ENCODE data around the gene EIF2A.
A peak's percentile ranks its signal among the peaks of the same experiment; 100 is the strongest.

The EIF2A gene

DNA sequence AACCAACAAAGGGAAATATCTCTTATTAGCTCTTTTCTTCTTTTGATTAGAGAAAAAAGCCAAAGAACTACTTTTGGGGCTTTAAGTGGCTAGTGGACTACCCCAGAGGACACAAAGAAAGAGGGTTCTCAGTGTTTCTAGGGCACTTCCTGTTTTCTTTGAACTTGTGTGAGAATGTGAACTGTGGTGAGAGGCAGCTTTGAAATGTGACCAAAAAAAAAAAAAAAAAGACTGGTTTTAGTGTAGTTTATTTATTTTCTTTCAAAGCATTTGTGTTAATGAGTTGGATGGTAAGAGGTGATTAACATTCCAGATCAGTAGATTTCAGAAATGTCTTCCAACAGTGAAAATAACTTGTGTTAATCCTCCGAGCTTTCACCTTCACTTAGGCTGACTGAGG lies 88.9 kb downstream of the EIF2A start:
- no CpG with 5 or more reads among the region's 1 CpG for WGBS, 2 donors (ENCODE audit: extremely low coverage in 2 of 2, insufficient read length in 2 of 2, insufficient replicate concordance in 1 of 2)
- no peak overlapping the region for H3K14ac ChIP-seq (ENCODE audit: low read length)
- H4K91ac ChIP-seq (ENCODE audit: low read depth, low read length, poor library complexity), result no peak overlapping the region
- no peaks in the 10 kb centered on the region for H3K27me3 ChIP-seq (ENCODE audit: control insufficient read depth in 3 of 3, insufficient read depth in 3 of 3, low read depth in 1 of 3, low read length in 3 of 3)
- H3K9ac ChIP-seq (ENCODE audit: low read depth, low read length, poor library complexity), result no peak overlapping the region
- H4K8ac ChIP-seq (ENCODE audit: low read depth, low read length), result no peak overlapping the region
- no peak overlapping the region for H3K23ac ChIP-seq (ENCODE audit: low read depth, low read length, poor library complexity)
- H2BK5ac ChIP-seq (ENCODE audit: low read length), result no peak overlapping the region
- no peak overlapping the region for H2BK12ac ChIP-seq (ENCODE audit: low read length)
- no peak overlapping the region for H3K27ac ChIP-seq (replicated peaks; ENCODE audit: low read length)
- H2AK5ac ChIP-seq (ENCODE audit: low read depth, low read length), result no peak overlapping the region
- H3K4me3 ChIP-seq (ENCODE audit: low read length in 2 of 2), result no peak overlapping the region
- no peak overlapping the region for H3K18ac ChIP-seq (ENCODE audit: low read length)
- H3K4me1 ChIP-seq (ENCODE audit: control insufficient read depth in 2 of 2, insufficient read depth in 1 of 2, low read depth in 1 of 2, low read length in 2 of 2), result peaks cover 0 to 4% of the 10 kb centered on the region in 2 donors
- H3K79me1 ChIP-seq (ENCODE audit: low read depth, low read length), result no peaks in the 10 kb centered on the region
- H3K36me3 ChIP-seq (replicated peaks in 1 of 2; ENCODE audit: control insufficient read depth in 2 of 2, insufficient read depth in 2 of 2, low read length in 2 of 2), result peaks cover 3 to 11% of the 10 kb centered on the region in 2 donors
- H3K4me2 ChIP-seq (ENCODE audit: insufficient read depth, low read length, poor library complexity, severe bottlenecking), result no peak overlapping the region
- H3K4ac ChIP-seq (ENCODE audit: low read length), result no peak overlapping the region
- H2BK15ac ChIP-seq (ENCODE audit: low read length), result no peak overlapping the region
- no peak for DNase-seq (ENCODE audit: low spot score)
- H2AFZ ChIP-seq (ENCODE audit: low read length), result peak overlapping the region; percentile 73
- H2BK120ac ChIP-seq (ENCODE audit: low read depth, low read length), result no peak overlapping the region
- H3K9me3 ChIP-seq (replicated peaks in 1 of 2; ENCODE audit: control insufficient read depth in 2 of 2, insufficient read depth in 1 of 2, low read depth in 1 of 2, low read length in 2 of 2), result no peaks in the 10 kb centered on the region

All from neuronal stem cell (in vitro differentiated cells).